Left ventricle myocardium inferior (tissue), 1 donor: ENCODE results near the gene LYRM7. TPM values are rescaled to one million over a fixed set of nuclear protein-coding genes. Genes with fewer than 3 reads are reported as not detected.

Experiments used
- DNase-seq: peaks from one replicate; pipeline ENCODE4 v3.0.0-alpha.2; 2020
- H3K27ac ChIP-seq: fragments of 200-600 bp; replicated peaks from 2 replicates; pipeline ENCODE4 v1.8.0; 2021
- H3K27me3 ChIP-seq: fragments of 200-600 bp; 2 replicates; pipeline ENCODE4 v1.8.0; 2021; ENCODE audit warnings: low read depth
- H3K36me3 ChIP-seq: fragments of 200-600 bp; 2 replicates; pipeline ENCODE4 v1.8.0; 2021
- H3K4me1 ChIP-seq: fragments of 200-600 bp; 2 replicates; pipeline ENCODE4 v1.8.0; 2021
- H3K4me3 ChIP-seq: fragments of 200-600 bp; 2 replicates; pipeline ENCODE4 v1.8.0; 2021; ENCODE audit warnings: mild to moderate bottlenecking, moderate library complexity
- H3K9me3 ChIP-seq: fragments of 200-600 bp; replicated peaks from 2 replicates; pipeline ENCODE4 v1.8.0; 2021
- CTCF ChIP-seq: fragments of 200-600 bp; IDR thresholded peaks from 2 replicates; pipeline ENCODE4 v1.8.0; 2021; ENCODE audit warnings: antibody characterized with exemption, mild to moderate bottlenecking, borderline replicate concordance
- intact Hi-C: fragments of 100-400 bp; cut with micrococcal nuclease; formaldehyde crosslinking; loops from one replicate; pipeline ENCODE4 v1.11.0; 2022
- total RNA-seq: library from RNA; stranded (reverse); fragmentation: NEBNext Ultra II Directional; extraction: Animal tissue kit (Norgen Biotek cat#: 25700); gene quantifications from one replicate; pipeline ENCODE4 v1.2.1, GENCODE V29; 2021
- donor health status: DM: no; HTN: yes; CAD: no; lungs with severe emphysema.

Gene LYRM7
- total RNA-seq, 1 donor from 2014 or later: 33.0 TPM

GRCh38 chr5:131209506-131210150 is 38.9 kb downstream of the LYRM7 start:
- Histone ChIP-seq H3K4me3 (no peak overlapping the region), H3K27ac (no peak overlapping the region), H3K27me3 (no peaks in the 10 kb centered on the region), H3K9me3 (no peaks in the 10 kb centered on the region), H3K36me3 (no peaks in the 10 kb centered on the region), H3K4me1 (no peaks in the 10 kb centered on the region)
- DNase-seq: no peak
- intact Hi-C loops: no loop called here
- TF ChIP-seq CTCF: no peak

- Histone ChIP-seq H3K4me1 (no peaks in the 10 kb centered on the region), H3K4me3 (no peak overlapping the region), H3K27me3 (no peaks in the 10 kb centered on the region), H3K9me3 (no peaks in the 10 kb centered on the region), H3K27ac (no peak overlapping the region), H3K36me3 (no peaks in the 10 kb centered on the region)
- intact Hi-C loops: no loop called here
- DNase-seq: no peak
- no peak for TF ChIP-seq CTCF
Observed at GRCh38 chr5:131210151-131210510, 39.4 kb downstream of the LYRM7 start.

GRCh38 chr5:131211669-131212068 is 40.9 kb downstream of the LYRM7 start:
- Histone ChIP-seq H3K9me3 (no peaks in the 10 kb centered on the region), H3K4me3 (no peak overlapping the region), H3K36me3 (no peaks in the 10 kb centered on the region), H3K27ac (no peak overlapping the region), H3K4me1 (no peaks in the 10 kb centered on the region), H3K27me3 (no peaks in the 10 kb centered on the region)
- TF ChIP-seq CTCF: no peak
- intact Hi-C loops: no loop called here
- DNase-seq: no peak

- intact Hi-C loops: no loop called here
- Histone ChIP-seq H3K9me3 (no peaks in the 10 kb centered on the region), H3K4me1 (no peaks in the 10 kb centered on the region), H3K36me3 (no peaks in the 10 kb centered on the region), H3K4me3 (no peak overlapping the region), H3K27me3 (no peaks in the 10 kb centered on the region), H3K27ac (no peak overlapping the region)
- no peak for DNase-seq
- no peak for TF ChIP-seq CTCF
Observed at GRCh38 chr5:131212471-131213021, 41.8 kb downstream of the LYRM7 start.

GRCh38 chr5:131214609-131215227 is 44.0 kb downstream of the LYRM7 start:
- no peaks in the 10 kb centered on the region for H3K36me3 ChIP-seq
- TF ChIP-seq CTCF: no peak
- H3K4me1 ChIP-seq: no peaks in the 10 kb centered on the region
- no peaks in the 10 kb centered on the region for H3K9me3 ChIP-seq
- no peaks in the 10 kb centered on the region for H3K27me3 ChIP-seq
- no peak overlapping the region for H3K27ac ChIP-seq
- no peak for DNase-seq
- intact Hi-C loops: no loop called here
- H3K4me3 ChIP-seq: no peak overlapping the region
